Globus pallidus (tissue), 1 donor: ENCODE data around the gene C11orf97.
"Not testable (repeated sequence)": the region's sequence is repeated elsewhere in the genome, so short reads cannot be mapped to it uniquely, and the experiment has no call there.

Experiments
- DNase-seq: peaks from one replicate; pipeline ENCODE4 v3.0.0-alpha.2; 2015; ENCODE audit warnings: low spot score

The C11orf97 gene

GRCh38 chr11:94525546-94526324, 13.5 kb downstream of the C11orf97 start:
- peak; percentile 45 for DNase-seq

GRCh38 chr11:94526645-94527438, 14.6 kb downstream of the C11orf97 start:
- DNase-seq, result no peak

DNA sequence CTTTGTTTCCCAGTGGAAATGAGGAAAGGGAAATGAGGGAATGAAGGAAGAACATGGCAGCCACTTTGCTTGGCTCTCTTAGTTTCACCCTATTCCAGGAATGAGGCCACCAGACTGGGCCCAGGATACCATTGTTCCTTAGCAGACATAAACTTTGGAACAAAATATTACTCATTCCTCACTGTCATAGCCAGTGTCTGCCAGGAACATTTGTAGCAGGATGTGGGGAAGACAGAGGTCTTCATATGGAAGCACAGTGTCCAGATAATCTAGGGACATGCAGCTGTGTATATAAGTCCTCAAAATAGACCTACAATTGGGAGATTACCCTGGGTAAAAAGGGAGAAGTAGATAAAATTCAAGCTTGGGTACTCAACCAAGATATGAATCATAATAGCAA, 16.3 kb downstream of the C11orf97 start:
- no peak for DNase-seq

DNA sequence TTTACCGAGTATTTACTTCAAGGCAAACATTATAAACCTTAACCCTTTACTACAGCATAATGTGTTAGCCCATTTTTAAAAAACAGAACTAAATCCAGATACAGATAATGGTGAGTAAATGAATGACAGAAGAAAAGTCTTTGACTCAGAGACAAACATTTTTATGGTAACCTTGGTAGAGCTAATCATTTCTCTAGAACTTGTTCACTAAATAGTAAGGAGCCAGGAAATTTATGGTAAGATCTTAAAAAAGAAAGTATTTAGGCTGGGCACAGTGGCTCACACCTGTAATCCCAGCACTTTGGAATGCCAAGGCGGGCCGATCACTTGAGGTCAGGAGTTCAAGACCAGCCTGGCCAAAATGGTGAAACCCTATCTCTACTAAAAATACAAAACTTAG, 19.9 kb downstream of the C11orf97 start:
- no peak for DNase-seq

GRCh38 chr11:94533206-94533605, 20.9 kb downstream of the C11orf97 start:
- DNase-seq, result no peak

DNA sequence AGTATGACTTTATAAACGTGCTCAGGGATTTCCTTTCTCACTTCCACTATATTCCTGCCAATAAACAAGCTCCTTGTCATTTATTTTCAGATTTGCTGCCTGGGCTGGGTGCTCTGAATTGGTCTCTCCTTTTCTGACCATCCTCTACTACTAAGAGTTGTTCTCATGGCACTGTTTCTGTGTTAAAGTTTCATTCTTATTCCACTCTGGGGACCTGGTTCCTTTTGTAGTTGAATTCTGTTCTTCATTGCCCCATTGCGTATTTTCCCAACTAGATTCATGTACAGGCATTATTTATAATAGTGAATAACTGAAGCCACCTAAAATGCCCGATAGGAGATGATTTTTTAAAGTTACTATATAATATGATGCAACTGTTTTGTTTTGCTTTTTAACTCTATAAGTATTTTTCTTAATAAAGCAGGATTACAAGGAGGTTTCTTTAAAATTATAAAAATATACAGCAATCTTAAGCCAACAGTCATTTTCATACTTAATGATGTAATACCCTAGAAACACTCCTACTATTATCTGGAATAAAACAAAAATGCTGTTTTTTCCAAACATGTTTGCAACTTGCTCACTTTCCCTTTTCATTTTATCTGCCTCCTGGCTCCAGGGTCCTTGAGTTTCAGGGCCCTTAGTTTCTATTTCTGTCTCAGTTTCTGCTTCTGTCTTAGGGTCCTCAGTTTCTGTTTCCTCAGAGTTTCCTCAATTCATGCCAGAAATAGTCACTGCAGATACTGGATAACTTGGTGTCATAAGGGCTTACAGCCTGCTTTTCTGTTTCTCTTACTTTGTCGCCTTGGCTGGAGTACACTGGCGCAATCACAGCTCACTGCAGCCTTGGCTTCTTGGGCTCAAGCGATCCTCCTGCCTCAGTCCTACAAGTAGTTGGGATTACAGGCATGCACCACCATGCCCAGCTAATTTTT, 21.7 kb downstream of the C11orf97 start:
- peak; percentile 53 for DNase-seq

DNA sequence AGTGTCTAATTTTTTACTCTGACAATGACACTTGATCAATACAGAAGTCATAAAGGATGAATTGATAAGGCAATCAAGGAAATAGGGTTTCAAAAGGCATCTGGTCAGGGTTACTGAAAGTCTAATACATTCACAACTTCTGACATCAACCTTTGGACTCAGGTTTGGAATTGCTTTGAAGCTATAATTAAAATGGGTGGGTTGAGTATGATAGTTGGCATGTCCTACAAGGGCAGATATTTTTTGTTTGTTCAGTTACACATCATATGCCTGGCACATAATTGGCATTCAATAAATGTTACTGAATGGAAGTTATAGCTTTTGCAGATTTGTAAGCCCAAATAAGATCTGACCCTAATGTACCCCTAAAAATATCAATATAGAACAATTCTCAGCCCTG, 24.1 kb downstream of the C11orf97 start:
- DNase-seq, result no peak

DNA sequence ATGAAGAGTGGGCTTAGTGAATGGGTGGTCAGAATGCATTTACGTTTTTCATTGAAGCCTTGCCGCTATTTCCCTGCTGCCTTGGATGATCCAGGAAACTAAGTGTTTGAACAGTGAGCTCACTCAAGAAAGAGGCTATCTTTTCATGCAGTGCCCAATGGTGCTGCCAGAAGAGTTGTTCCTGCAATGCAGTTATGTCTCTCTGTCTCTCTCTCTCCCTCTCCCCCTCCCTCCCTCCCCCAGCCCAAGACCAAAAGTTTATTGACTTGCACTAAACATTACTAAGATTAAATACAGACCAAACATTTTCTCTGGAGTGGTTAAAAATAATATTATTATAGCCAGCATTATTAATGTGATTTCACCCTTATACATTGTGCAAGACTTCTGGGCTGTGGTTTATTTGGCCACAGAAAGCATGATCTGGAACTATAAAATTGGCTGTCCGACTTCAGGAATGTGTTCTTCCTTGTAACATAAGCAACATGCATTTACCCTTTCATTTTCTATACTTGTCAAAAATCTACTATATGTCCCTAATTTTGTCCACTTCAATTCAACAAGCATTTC, 24.9 kb downstream of the C11orf97 start:
- DNase-seq, result no peak

GRCh38 chr11:94539420-94539819, 27.2 kb downstream of the C11orf97 start:
- DNase-seq, result no peak

- peak; percentile 75 for DNase-seq
Measured at GRCh38 chr11:94543695-94544645, 31.7 kb downstream of the C11orf97 start, which contains the start of gene FUT4. FUT4 (plus strand) TSS chr11:94543921; CDS start chr11:94544134, 213 bp downstream.

- DNase-seq, result no peak
Measured at GRCh38 chr11:94544646-94545263, 32.5 kb downstream of the C11orf97 start.

DNA sequence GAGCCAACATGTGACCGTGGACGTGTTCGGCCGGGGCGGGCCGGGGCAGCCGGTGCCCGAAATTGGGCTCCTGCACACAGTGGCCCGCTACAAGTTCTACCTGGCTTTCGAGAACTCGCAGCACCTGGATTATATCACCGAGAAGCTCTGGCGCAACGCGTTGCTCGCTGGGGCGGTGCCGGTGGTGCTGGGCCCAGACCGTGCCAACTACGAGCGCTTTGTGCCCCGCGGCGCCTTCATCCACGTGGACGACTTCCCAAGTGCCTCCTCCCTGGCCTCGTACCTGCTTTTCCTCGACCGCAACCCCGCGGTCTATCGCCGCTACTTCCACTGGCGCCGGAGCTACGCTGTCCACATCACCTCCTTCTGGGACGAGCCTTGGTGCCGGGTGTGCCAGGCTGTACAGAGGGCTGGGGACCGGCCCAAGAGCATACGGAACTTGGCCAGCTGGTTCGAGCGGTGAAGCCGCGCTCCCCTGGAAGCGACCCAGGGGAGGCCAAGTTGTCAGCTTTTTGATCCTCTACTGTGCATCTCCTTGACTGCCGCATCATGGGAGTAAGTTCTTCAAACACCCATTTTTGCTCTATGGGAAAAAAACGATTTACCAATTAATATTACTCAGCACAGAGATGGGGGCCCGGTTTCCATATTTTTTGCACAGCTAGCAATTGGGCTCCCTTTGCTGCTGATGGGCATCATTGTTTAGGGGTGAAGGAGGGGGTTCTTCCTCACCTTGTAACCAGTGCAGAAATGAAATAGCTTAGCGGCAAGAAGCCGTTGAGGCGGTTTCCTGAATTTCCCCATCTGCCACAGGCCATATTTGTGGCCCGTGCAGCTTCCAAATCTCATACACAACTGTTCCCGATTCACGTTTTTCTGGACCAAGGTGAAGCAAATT, 33.3 kb downstream of the C11orf97 start:
- no peak for DNase-seq

DNA sequence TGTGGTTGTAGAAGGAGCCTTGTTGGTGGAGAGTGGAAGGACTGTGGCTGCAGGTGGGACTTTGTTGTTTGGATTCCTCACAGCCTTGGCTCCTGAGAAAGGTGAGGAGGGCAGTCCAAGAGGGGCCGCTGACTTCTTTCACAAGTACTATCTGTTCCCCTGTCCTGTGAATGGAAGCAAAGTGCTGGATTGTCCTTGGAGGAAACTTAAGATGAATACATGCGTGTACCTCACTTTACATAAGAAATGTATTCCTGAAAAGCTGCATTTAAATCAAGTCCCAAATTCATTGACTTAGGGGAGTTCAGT, 33.9 kb downstream of the C11orf97 start:
- no peak for DNase-seq

- DNase-seq, result no peak
Measured at GRCh38 chr11:94546886-94547285, 34.6 kb downstream of the C11orf97 start.

DNA sequence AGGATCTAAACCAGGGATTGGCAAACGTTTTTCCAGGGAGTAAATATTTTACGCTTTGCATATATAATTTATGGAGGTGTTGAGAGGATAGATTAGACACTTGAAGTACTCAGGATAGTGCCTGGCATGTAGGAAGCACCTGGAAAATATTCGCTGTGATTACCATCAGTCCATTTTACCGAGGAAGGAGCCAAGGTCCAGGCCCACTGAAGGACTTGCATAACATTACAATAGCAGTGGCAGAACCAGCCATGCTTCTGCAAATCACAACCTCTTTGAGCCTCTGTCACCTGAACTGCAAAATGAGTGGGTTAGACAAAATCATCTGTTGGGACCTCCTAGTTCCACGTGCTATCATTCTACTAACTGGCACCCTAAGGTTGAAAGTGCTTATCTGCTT, 36.9 kb downstream of the C11orf97 start:
- DNase-seq, result no peak

DNA sequence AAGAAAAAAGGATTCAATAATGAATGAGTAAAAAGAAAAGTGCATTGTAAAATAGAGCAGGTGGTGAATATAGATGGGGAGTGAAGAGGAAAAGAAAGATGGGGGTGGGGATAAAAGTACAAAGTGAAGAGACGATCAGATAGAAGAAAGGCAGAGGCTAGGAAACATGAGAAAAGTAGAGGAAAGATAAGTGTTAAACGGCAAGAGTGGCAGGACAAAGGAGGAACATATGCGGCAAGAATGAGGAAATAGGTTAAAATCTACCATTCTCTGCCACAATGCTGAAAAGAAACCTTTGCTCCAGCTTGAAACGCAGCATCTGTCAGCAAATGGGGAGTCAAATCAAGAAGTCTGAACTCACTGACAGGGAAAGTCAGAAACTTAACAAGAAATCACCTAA, 38.3 kb downstream of the C11orf97 start:
- DNase-seq, result no peak

DNA sequence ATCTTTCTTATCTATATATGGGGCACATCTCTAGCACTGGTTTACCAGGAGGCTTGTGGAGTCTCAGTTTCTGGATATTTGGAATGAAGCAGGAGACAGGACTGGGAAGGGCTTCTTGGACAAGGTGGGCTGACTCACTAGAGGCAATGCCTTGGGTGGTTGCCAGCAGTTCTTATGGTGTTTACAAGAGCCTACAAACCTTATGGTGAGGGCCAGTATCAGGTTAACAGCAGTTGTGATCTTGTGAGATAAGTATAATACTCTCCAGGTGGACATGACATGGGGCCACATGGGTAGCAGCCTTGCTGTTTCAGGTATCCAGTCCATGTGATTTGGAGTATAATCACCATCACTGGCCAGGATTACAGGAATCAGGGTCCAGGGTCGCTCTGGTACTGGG, 41.7 kb downstream of the C11orf97 start:
- DNase-seq, result no peak

- not testable (repeated sequence) for DNase-seq
Measured at GRCh38 chr11:94555752-94556329, 43.6 kb downstream of the C11orf97 start.

- DNase-seq, result no peak
Measured at GRCh38 chr11:94557421-94557820, 45.2 kb downstream of the C11orf97 start.
